Stimulated activated CD8-positive, alpha-beta memory T cell treated with anti-CD3 and anti-CD28 coated beads, Interleukin-2, amount 100 ng/mL, for 1 hour (primary cell): ENCODE data around the gene C10orf95.

Experiments
- DNase-seq, 2 donors: peaks; one replicate each; pipeline ENCODE4 v3.0.0-alpha.2; 2020; ENCODE audit warnings: low read depth in 2 of 2

C10orf95 gene

GRCh38 chr10:102434394-102435132, 16.8 kb downstream of the C10orf95 start:
- DNase-seq = no peak

GRCh38 chr10:102433619-102434046, 17.7 kb downstream of the C10orf95 start:
- no peak for DNase-seq

- peak; percentile 86 to 88 for DNase-seq
Measured at GRCh38 chr10:102432162-102432950, 19.0 kb downstream of the C10orf95 start, which contains the start of gene CUEDC2. Gene CUEDC2 (minus strand): TSS chr10:102432574. CDS start chr10:102425188, 7,386 bp downstream.

- DNase-seq = no peak
Measured at GRCh38 chr10:102431452-102432124, 19.8 kb downstream of the C10orf95 start.

GRCh38 chr10:102429468-102429867, 21.9 kb downstream of the C10orf95 start:
- DNase-seq = no peak

GRCh38 chr10:102426803-102427287, 24.5 kb downstream of the C10orf95 start:
- no peak for DNase-seq

- no peak for DNase-seq
Measured at GRCh38 chr10:102425444-102425843, 25.9 kb downstream of the C10orf95 start.

- DNase-seq = no peak
Measured at GRCh38 chr10:102424916-102425315, 26.4 kb downstream of the C10orf95 start.

GRCh38 chr10:102424145-102424544, 27.2 kb downstream of the C10orf95 start:
- DNase-seq = no peak

- no peak for DNase-seq
Measured at GRCh38 chr10:102423372-102423968, 27.9 kb downstream of the C10orf95 start.

GRCh38 chr10:102422545-102423129, 28.7 kb downstream of the C10orf95 start:
- DNase-seq = no peak

GRCh38 chr10:102421757-102422512, 29.4 kb downstream of the C10orf95 start:
- no peak for DNase-seq

GRCh38 chr10:102421507-102421756, 29.9 kb downstream of the C10orf95 start:
- no peak for DNase-seq

- peak; percentile 90 to 93 for DNase-seq
Measured at GRCh38 chr10:102420714-102421506, 30.4 kb downstream of the C10orf95 start, which contains the start of gene FBXL15. Gene FBXL15 (plus strand): TSS chr10:102420836. CDS start chr10:102421130, 294 bp downstream.

- no peak for DNase-seq
Measured at GRCh38 chr10:102420181-102420713, 31.1 kb downstream of the C10orf95 start.

- DNase-seq = no peak
Measured at GRCh38 chr10:102419269-102420180, 31.8 kb downstream of the C10orf95 start.

GRCh38 chr10:102418622-102419268, 32.6 kb downstream of the C10orf95 start, which contains the start of gene PSD:
Gene PSD (minus strand): TSS chr10:102418785. CDS start chr10:102417038, 1,747 bp downstream.
- no peak for DNase-seq

- DNase-seq = no peak
Measured at GRCh38 chr10:102416695-102417094, 34.6 kb downstream of the C10orf95 start.
